SK-N-SH (cell line): ENCODE results near the gene CYBC1. TPM values are rescaled to one million over a fixed set of nuclear protein-coding genes. Genes with fewer than 3 reads are reported as not detected.
A peak's percentile ranks its signal among the peaks of the same experiment; 100 is the strongest.

Experiments used
- CTCF ChIA-PET: fragments of 300-600, 350-600 bp; formaldehyde crosslinking; extraction: SDS; loops from one replicate; lab custom pipeline; 2021; lab: Yijun Ruan, JAX
- POLR2A ChIA-PET: fragments of 350-600 bp; sonication (Branson Sonifier 250); formaldehyde crosslinking; extraction: SDS; loops from one replicate; lab custom pipeline; 2020; ENCODE audit warnings: antibody characterized with exemption, inconsistent platforms; lab: Yijun Ruan, JAX
- DNase-seq: peaks from one replicate; pipeline ENCODE4 v3.0.0; 2012
- H2AFZ ChIP-seq: fragments of 200-600 bp; sonication (generic); 2 replicates; pipeline ENCODE4 v1.8.1; 2016; ENCODE audit warnings: antibody characterized with exemption, mild to moderate bottlenecking, low read depth
- H3F3A ChIP-seq: fragments of 200-600 bp; sonication (generic); replicated peaks from 2 replicates; pipeline ENCODE3; 2016; ENCODE audit warnings: antibody characterized with exemption, mild to moderate bottlenecking; ENCODE audit not compliant: insufficient read depth
- H3K27ac ChIP-seq, 2 experiments: fragments of 200-500 bp in 1 of 2; fragments of 200-600 bp in 1 of 2; sonication (Bioruptor generic) in 1 of 2; sonication (generic), shearing (Covaris generic) in 1 of 2; 2 replicates each; pipeline versions ENCODE4 v1.5.1 to v1.6.1; 2014 to 2016; ENCODE audit warnings: low read depth in 2 of 2, inconsistent platforms in 1 of 2, low read length in 1 of 2, mild to moderate bottlenecking in 1 of 2, mixed read lengths in 1 of 2
- H3K27me3 ChIP-seq: fragments of 200-600 bp; sonication (generic), shearing (Covaris generic); 2 replicates; pipeline ENCODE4 v1.6.1; 2016; ENCODE audit warnings: mixed run types; ENCODE audit not compliant: insufficient read depth
- H3K36me3 ChIP-seq, 2 experiments: fragments of 200-500 bp in 1 of 2; fragments of 200-600 bp in 1 of 2; sonication (Bioruptor generic) in 1 of 2; sonication (generic) in 1 of 2; replicated peaks in 1 of 2; 2 replicates each; pipeline versions ENCODE3 to v1.5.1; 2014 to 2016; ENCODE audit warnings: low read length in 1 of 2, mild to moderate bottlenecking in 1 of 2; ENCODE audit not compliant: insufficient read depth in 2 of 2, control insufficient read depth in 1 of 2
- H3K4me1 ChIP-seq, 2 experiments: fragments of 200-500 bp in 1 of 2; fragments of 200-600 bp in 1 of 2; sonication (Bioruptor generic) in 1 of 2; sonication (generic), shearing (Covaris generic) in 1 of 2; 2 replicates each; pipeline versions ENCODE4 v1.5.1 to v1.6.1; 2014 to 2016; ENCODE audit warnings: low read depth in 1 of 2, low read length in 1 of 2, mixed run types in 1 of 2; ENCODE audit not compliant: insufficient read depth in 2 of 2, control insufficient read depth in 1 of 2
- H3K4me2 ChIP-seq: fragments of 200-600 bp; sonication (generic), shearing (Covaris generic); 2 replicates; pipeline ENCODE4 v1.6.1; 2017; ENCODE audit warnings: mixed run types
- H3K4me3 ChIP-seq, 2 experiments: fragments of 200-500 bp in 1 of 2; fragments of 200-600 bp in 1 of 2; sonication (Bioruptor generic) in 1 of 2; sonication (generic), shearing (Covaris generic) in 1 of 2; 2 replicates each; pipeline versions ENCODE4 v1.5.1 to v1.8.1; 2014 to 2016; ENCODE audit warnings: low read depth in 2 of 2, inconsistent platforms in 1 of 2, low read length in 1 of 2, mild to moderate bottlenecking in 1 of 2, mixed read lengths in 1 of 2, moderate library complexity in 1 of 2
- H3K79me2 ChIP-seq: fragments of 200-600 bp; sonication (generic); 2 replicates; pipeline ENCODE4 v1.8.1; 2017; ENCODE audit warnings: mild to moderate bottlenecking; ENCODE audit not compliant: insufficient read depth
- H3K9ac ChIP-seq: fragments of 200-600 bp; sonication (generic); 2 replicates; pipeline ENCODE4 v1.6.1; 2017; ENCODE audit warnings: mixed run types
- H3K9me2 ChIP-seq: fragments of 200-600 bp; sonication (generic); 2 replicates; pipeline ENCODE4 v1.6.1; 2017; ENCODE audit warnings: mixed run types
- H3K9me3 ChIP-seq: fragments of 200-600 bp; sonication (generic); 2 replicates; pipeline ENCODE4 v1.6.1; 2017; ENCODE audit warnings: mixed run types, mild to moderate bottlenecking, moderate library complexity
- H4K20me1 ChIP-seq: fragments of 200-600 bp; sonication (generic); 2 replicates; pipeline ENCODE4 v1.6.1; 2017; ENCODE audit warnings: mild to moderate bottlenecking, mixed run types; ENCODE audit not compliant: insufficient read depth
- EP300 ChIP-seq, 2 experiments: IDR thresholded peaks; 2 replicates each; pipeline versions ENCODE4 v1.4.0 to v1.6.1; 2012; ENCODE audit warnings: borderline replicate concordance in 1 of 2, low read depth in 1 of 2, low read length in 1 of 2
- EZH2phosphoT487 ChIP-seq: fragments of 200-600 bp; sonication (generic); IDR thresholded peaks from 2 replicates; pipeline ENCODE4 v1.6.1; 2017; ENCODE audit warnings: low read depth, mixed run types, mild to moderate bottlenecking, antibody characterized with exemption, moderate library complexity, borderline replicate concordance
- FOSL2 ChIP-seq: IDR thresholded peaks from 2 replicates; pipeline ENCODE4 v1.4.0; 2012; ENCODE audit warnings: low read depth, mild to moderate bottlenecking, moderate library complexity, borderline replicate concordance
- FOXJ3 ChIP-seq: sonication (generic); formaldehyde crosslinking; IDR thresholded peaks from 2 replicates; pipeline ENCODE4 v1.5.1; 2020; ENCODE audit warnings: mild to moderate bottlenecking, missing genetic modification reagents
- FOXM1 ChIP-seq: IDR thresholded peaks from 2 replicates; pipeline ENCODE4 v1.4.0; 2012; ENCODE audit warnings: low read depth, mild to moderate bottlenecking
- GATA2 ChIP-seq: sonication (generic); formaldehyde crosslinking; IDR thresholded peaks from 2 replicates; pipeline ENCODE4 v1.5.0; 2020; ENCODE audit warnings: mild to moderate bottlenecking, missing genetic modification reagents
- JUND ChIP-seq: IDR thresholded peaks from 2 replicates; pipeline ENCODE4 v1.4.0; 2012
- MXI1 ChIP-seq: IDR thresholded peaks from 2 replicates; pipeline ENCODE4 v1.6.1; 2012; ENCODE audit warnings: mild to moderate bottlenecking, low read depth, low read length, improper control_type of control experiment
- NFIC ChIP-seq: IDR thresholded peaks from 2 replicates; pipeline ENCODE4 v1.4.0; 2012; ENCODE audit warnings: borderline replicate concordance
- POLR2AphosphoS5 ChIP-seq: IDR thresholded peaks from 2 replicates; pipeline ENCODE4 v1.6.1; 2012; ENCODE audit warnings: low read depth, low read length
- RAD21 ChIP-seq: IDR thresholded peaks from 2 replicates; pipeline ENCODE4 v1.6.1; 2012; ENCODE audit warnings: mild to moderate bottlenecking, low read length
- RCOR1 ChIP-seq: fragments of 150-350 bp; IDR thresholded peaks from 2 replicates; pipeline ENCODE4 v1.6.1; 2017; ENCODE audit warnings: antibody characterized with exemption, low read length
- RFX5 ChIP-seq: IDR thresholded peaks from 2 replicates; pipeline ENCODE4 v1.6.1; 2012; ENCODE audit warnings: mild to moderate bottlenecking, improper control_type of control experiment, low read length
- RXRA ChIP-seq: IDR thresholded peaks from 2 replicates; pipeline ENCODE4 v1.4.0; 2012; ENCODE audit warnings: low read depth, mild to moderate bottlenecking, borderline replicate concordance
- SMC3 ChIP-seq: IDR thresholded peaks from 2 replicates; pipeline ENCODE4 v1.6.1; 2012; ENCODE audit warnings: low read depth, low read length, improper control_type of control experiment
- TEAD4 ChIP-seq: IDR thresholded peaks from 2 replicates; pipeline ENCODE4 v1.4.0; 2012; ENCODE audit warnings: mild to moderate bottlenecking, borderline replicate concordance; ENCODE audit not compliant: insufficient read depth
- WGBS: methylation state at CpG from one replicate; pipeline ENCODE4 v1.1.6; 2017; ENCODE audit warnings: low lambda C conversion rate; 5-methylcytosine and 5-hydroxymethylcytosine counted together
- polyA plus RNA-seq, 3 experiments: library from polyadenylated mRNA; depleted of rRNA; stranded (reverse); fragments of >200 nt; gene quantifications; 2 replicates each; pipeline ENCODE4 v1.2.3, GENCODE V29; 2012
- TF ChIP-seq, protein P1 (sequence below): fragments of 150-350 bp; IDR thresholded peaks from 2 replicates; pipeline ENCODE4 v1.6.1; 2016; ENCODE audit warnings: mild to moderate bottlenecking, low read depth, low read length
- TF ChIP-seq, protein P2 (sequence below): IDR thresholded peaks from 2 replicates; pipeline ENCODE4; 2012
- TF ChIP-seq, protein P3 (sequence below): IDR thresholded peaks from 2 replicates; pipeline ENCODE4 v1.4.0; 2012; ENCODE audit warnings: low read depth, borderline replicate concordance
- TF ChIP-seq, protein P4 (sequence below): IDR thresholded peaks from 2 replicates; pipeline ENCODE4 v1.4.0; 2012; ENCODE audit warnings: low read depth, borderline replicate concordance
- TF ChIP-seq, protein P5 (sequence below): IDR thresholded peaks from 2 replicates; pipeline ENCODE4 v1.4.0; 2012; ENCODE audit warnings: low read depth
- TF ChIP-seq, protein P6 (sequence below): fragments of 150-350 bp; IDR thresholded peaks from 2 replicates; pipeline ENCODE4 v1.6.1; 2017; ENCODE audit warnings: antibody characterized with exemption, low read length, low read depth, borderline replicate concordance

CYBC1 gene
- polyA plus RNA-seq, 1 of the 3 experiments (the other 2 are of a cell fraction) = 165 TPM

DNA sequence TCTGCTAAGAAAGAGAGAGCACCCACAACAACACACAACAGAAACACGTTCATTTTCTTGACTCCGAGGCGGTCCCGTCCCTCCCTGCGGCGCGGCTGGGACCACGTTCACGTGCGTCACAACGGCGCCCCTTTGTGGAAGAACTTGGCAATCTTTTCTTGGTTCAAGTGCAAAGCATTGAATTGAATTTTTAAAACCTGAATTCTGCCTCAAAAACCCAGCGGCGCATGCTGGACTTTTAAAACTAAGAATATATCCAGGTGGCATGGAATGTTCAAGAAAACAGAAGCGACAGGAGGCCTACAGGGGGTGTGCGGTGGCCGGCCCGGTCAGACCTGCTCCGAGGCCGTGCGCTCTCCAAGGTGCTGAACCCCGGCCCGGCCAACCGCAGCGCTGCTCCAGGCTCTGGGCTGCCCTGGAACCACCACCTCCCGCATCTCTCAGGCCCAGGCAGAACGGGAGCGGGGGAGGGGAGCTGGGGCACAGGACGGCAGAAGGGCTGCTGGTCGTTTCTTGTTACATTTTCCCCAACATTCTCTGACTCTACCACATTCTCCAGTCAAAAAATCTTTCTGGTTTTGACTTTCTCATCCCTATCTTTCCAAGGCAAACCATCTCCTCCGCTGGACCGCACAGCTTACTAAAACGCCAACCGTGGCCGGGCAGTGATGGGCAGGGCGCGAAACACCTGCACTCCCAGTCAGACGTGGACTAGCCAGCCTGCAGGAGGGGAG is 35.8 kb downstream of the CYBC1 start:
- H3K9ac ChIP-seq = no peak overlapping the region
- H3K27me3 ChIP-seq = no peaks in the 10 kb centered on the region
- peak; percentile 90 for DNase-seq
- H3K4me1 ChIP-seq = peaks cover 0 to 13% of the 10 kb centered on the region in 2 experiments; a peak in 2 of 4 replicates
- ChIA-PET CTCF (interaction anchor here (0.6 to 11.3 kb wide), 30 partner anchors 8 to 179 kb away, joined by 3 to 124 read pairs (median 4); partner anchors contain the start of genes CD7, SECTM1 and TEX19), POLR2A (no interaction called here)
- WGBS = 50% methylated on average over 33 of the region's 38 CpGs
- peaks cover 60% of the 10 kb centered on the region for H4K20me1 ChIP-seq
- peaks cover 8% of the 10 kb centered on the region for H3F3A ChIP-seq
- no peaks in the 10 kb centered on the region for H3K9me3 ChIP-seq
- H3K27ac ChIP-seq = no peak overlapping the region
- no peaks in the 10 kb centered on the region for H3K9me2 ChIP-seq
- peak overlapping the region in 1 of 2 experiments; percentile 20; a peak in 1 of 4 replicates for H3K4me3 ChIP-seq
- H3K79me2 ChIP-seq = peaks cover 19% of the 10 kb centered on the region
- H3K4me2 ChIP-seq = no peak overlapping the region
- H2AFZ ChIP-seq = no peak overlapping the region
- peaks cover 0 to 3% of the 10 kb centered on the region in 2 experiments for H3K36me3 ChIP-seq
- TF ChIP-seq GATA2 (no peak), RCOR1 (peak; percentile 32; the same call in 1 of the 2 replicates), RAD21 (peak; percentile 96), MXI1 (0 out of 2 replicates have a peak, but pooled peaks have one; percentile 54), FOXM1 (no peak), JUND (no peak), TEAD4 (no peak), NFIC (no peak), POLR2AphosphoS5 (no peak), SMC3 (peak; percentile 94), RXRA (no peak), EP300 (IDR thresholded peaks at IDR 0.05; ENCODE audit: borderline replicate concordance in 1 of 2, low read depth in 1 of 2, low read length in 1 of 2) (0 out of 4 replicates have a peak, but pooled peaks of 1 of the 2 experiments have one; percentile 13), RFX5 (peak; percentile 62; the same call in 1 of the 2 replicates), FOXJ3 (CRISPR knock-in tag) (no peak), EZH2phosphoT487 (no peak), FOSL2 (no peak)
- TF ChIP-seq, protein P1, sequence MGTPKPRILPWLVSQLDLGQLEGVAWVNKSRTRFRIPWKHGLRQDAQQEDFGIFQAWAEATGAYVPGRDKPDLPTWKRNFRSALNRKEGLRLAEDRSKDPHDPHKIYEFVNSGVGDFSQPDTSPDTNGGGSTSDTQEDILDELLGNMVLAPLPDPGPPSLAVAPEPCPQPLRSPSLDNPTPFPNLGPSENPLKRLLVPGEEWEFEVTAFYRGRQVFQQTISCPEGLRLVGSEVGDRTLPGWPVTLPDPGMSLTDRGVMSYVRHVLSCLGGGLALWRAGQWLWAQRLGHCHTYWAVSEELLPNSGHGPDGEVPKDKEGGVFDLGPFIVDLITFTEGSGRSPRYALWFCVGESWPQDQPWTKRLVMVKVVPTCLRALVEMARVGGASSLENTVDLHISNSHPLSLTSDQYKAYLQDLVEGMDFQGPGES = no peak
- TF ChIP-seq, protein P2, sequence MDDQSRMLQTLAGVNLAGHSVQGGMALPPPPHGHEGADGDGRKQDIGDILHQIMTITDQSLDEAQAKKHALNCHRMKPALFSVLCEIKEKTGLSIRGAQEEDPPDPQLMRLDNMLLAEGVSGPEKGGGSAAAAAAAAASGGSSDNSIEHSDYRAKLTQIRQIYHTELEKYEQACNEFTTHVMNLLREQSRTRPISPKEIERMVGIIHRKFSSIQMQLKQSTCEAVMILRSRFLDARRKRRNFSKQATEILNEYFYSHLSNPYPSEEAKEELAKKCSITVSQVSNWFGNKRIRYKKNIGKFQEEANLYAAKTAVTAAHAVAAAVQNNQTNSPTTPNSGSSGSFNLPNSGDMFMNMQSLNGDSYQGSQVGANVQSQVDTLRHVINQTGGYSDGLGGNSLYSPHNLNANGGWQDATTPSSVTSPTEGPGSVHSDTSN = no peak
- TF ChIP-seq, protein P3, sequence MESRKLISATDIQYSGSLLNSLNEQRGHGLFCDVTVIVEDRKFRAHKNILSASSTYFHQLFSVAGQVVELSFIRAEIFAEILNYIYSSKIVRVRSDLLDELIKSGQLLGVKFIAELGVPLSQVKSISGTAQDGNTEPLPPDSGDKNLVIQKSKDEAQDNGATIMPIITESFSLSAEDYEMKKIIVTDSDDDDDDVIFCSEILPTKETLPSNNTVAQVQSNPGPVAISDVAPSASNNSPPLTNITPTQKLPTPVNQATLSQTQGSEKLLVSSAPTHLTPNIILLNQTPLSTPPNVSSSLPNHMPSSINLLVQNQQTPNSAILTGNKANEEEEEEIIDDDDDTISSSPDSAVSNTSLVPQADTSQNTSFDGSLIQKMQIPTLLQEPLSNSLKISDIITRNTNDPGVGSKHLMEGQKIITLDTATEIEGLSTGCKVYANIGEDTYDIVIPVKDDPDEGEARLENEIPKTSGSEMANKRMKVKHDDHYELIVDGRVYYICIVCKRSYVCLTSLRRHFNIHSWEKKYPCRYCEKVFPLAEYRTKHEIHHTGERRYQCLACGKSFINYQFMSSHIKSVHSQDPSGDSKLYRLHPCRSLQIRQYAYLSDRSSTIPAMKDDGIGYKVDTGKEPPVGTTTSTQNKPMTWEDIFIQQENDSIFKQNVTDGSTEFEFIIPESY = no peak
- TF ChIP-seq, protein P4, sequence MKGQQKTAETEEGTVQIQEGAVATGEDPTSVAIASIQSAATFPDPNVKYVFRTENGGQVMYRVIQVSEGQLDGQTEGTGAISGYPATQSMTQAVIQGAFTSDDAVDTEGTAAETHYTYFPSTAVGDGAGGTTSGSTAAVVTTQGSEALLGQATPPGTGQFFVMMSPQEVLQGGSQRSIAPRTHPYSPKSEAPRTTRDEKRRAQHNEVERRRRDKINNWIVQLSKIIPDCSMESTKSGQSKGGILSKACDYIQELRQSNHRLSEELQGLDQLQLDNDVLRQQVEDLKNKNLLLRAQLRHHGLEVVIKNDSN = no peak
- TF ChIP-seq, protein P5, sequence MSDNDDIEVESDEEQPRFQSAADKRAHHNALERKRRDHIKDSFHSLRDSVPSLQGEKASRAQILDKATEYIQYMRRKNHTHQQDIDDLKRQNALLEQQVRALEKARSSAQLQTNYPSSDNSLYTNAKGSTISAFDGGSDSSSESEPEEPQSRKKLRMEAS = 0 out of 2 replicates have a peak, but pooled peaks have one; percentile 43
- TF ChIP-seq, protein P6, sequence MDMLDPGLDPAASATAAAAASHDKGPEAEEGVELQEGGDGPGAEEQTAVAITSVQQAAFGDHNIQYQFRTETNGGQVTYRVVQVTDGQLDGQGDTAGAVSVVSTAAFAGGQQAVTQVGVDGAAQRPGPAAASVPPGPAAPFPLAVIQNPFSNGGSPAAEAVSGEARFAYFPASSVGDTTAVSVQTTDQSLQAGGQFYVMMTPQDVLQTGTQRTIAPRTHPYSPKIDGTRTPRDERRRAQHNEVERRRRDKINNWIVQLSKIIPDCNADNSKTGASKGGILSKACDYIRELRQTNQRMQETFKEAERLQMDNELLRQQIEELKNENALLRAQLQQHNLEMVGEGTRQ = no peak
